HepG2 (cell line): Measurements from ENCODE around the gene GRAMD2A. TPM values are rescaled to one million over a fixed set of nuclear protein-coding genes. Genes with fewer than 3 reads are reported as not detected.

Source experiments
- ATAC-seq: fragments of 200-7000 bp; cut with Tn5 transposase; 3 replicates; pipeline ENCODE4 v1.9.1; 2020; ENCODE audit warnings: mild to moderate bottlenecking, moderate library complexity
- BruUV-seq: library from RNA; stranded (reverse); fragments of 400-500 nt; replicated peaks from 2 replicates; lab custom pipeline; 2021; lab: Mats Ljungman, UMichigan
- CTCF ChIA-PET: fragments of 300-600 bp; formaldehyde crosslinking; extraction: SDS; loops from one replicate; lab custom pipeline; 2021; ENCODE audit warnings: low total read pairs, inconsistent platforms, low intra/inter-chr PET ratio; lab: Yijun Ruan, JAX
- POLR2A ChIA-PET: fragments of 350-600 bp; sonication (Branson Sonifier 250); formaldehyde crosslinking; loops from one replicate; lab custom pipeline; 2020; ENCODE audit warnings: antibody characterized with exemption, inconsistent platforms; lab: Yijun Ruan, JAX
- DNase-seq: peaks from one replicate; pipeline ENCODE4 v3.0.0-alpha.2; 2015; ENCODE audit warnings: low spot score
- FAIRE-seq: peaks from 3 replicates; lab custom pipeline; 2011; peaks lifted over from hg19 to GRCh38; lab: Jason Lieb, UNC
- H2AFZ ChIP-seq: one replicate; pipeline ENCODE4 v1.6.1; 2011; ENCODE audit warnings: low read length, inconsistent platforms
- H3K27ac ChIP-seq: fragments of 300-600 bp; 3 replicates; pipeline ENCODE4 v1.8.0; 2011; ENCODE audit warnings: mixed run types, mild to moderate bottlenecking, mixed read lengths, low read length, inconsistent platforms; ENCODE audit not compliant: insufficient read depth; ENCODE audit errors: extremely low read length
- H3K27me3 ChIP-seq, 2 experiments: fragments of 200-600 bp in 1 of 2; 2 replicates in 1 of 2; 3 replicates in 1 of 2; pipeline versions ENCODE4 v1.6.0 to v1.8.0; 2011; ENCODE audit warnings: low read length in 2 of 2, mild to moderate bottlenecking in 2 of 2, moderate library complexity in 2 of 2, inconsistent platforms in 1 of 2; ENCODE audit not compliant: insufficient read depth in 2 of 2, control insufficient read depth in 1 of 2
- H3K36me3 ChIP-seq, 2 experiments: fragments of 200-600 bp in 1 of 2; replicated peaks in 1 of 2; 2 replicates in 1 of 2; 3 replicates in 1 of 2; pipeline versions ENCODE4 v1.5.1 to v1.8.0; 2011; ENCODE audit warnings: low read length in 2 of 2, inconsistent platforms in 1 of 2; ENCODE audit not compliant: insufficient read depth in 2 of 2, control insufficient read depth in 1 of 2
- H3K4me1 ChIP-seq: 2 replicates; pipeline ENCODE4 v1.5.1; 2012; ENCODE audit warnings: low read length, inconsistent platforms; ENCODE audit not compliant: insufficient read depth
- H3K4me2 ChIP-seq: 2 replicates; pipeline ENCODE4 v1.6.0; 2011; ENCODE audit warnings: low read depth, low read length, inconsistent platforms
- H3K4me3 ChIP-seq, 3 experiments: fragments of 200-600 bp in 1 of 3; sonication (generic), shearing (Covaris generic) in 1 of 3; replicated peaks in 1 of 3; 2 replicates each; pipeline ENCODE4 v1.5.1; 2011 to 2016; ENCODE audit warnings: low read length in 3 of 3, inconsistent platforms in 2 of 3, low read depth in 2 of 3, mild to moderate bottlenecking in 2 of 3, control low read depth in 1 of 3, mixed read lengths in 1 of 3; ENCODE audit not compliant: insufficient read depth in 1 of 3
- H3K79me2 ChIP-seq: one replicate; pipeline ENCODE4 v1.6.1; 2011; ENCODE audit warnings: low read length, inconsistent platforms; ENCODE audit not compliant: insufficient read depth
- H3K9ac ChIP-seq: 2 replicates; pipeline ENCODE4 v1.6.0; 2011; ENCODE audit warnings: mild to moderate bottlenecking, low read depth, low read length, inconsistent platforms; ENCODE audit not compliant: insufficient read depth
- H3K9me3 ChIP-seq: 2 replicates; pipeline ENCODE4 v1.5.1; 2012; ENCODE audit warnings: mild to moderate bottlenecking, low read length
- H4K20me1 ChIP-seq: 2 replicates; pipeline ENCODE4 v1.6.0; 2011; ENCODE audit warnings: inconsistent platforms, mild to moderate bottlenecking, low read length, moderate library complexity; ENCODE audit not compliant: insufficient read depth
- BRD4 ChIP-seq: sonication (generic); formaldehyde crosslinking; IDR thresholded peaks from 2 replicates; pipeline ENCODE4 v1.4.0; 2020; ENCODE audit warnings: missing genetic modification reagents
- ISL2 ChIP-seq: sonication (generic); formaldehyde crosslinking; IDR thresholded peaks from 2 replicates; pipeline ENCODE4 v1.5.0; 2020; ENCODE audit warnings: missing genetic modification reagents
- TP53 ChIP-seq: sonication (generic); formaldehyde crosslinking; conservative IDR thresholded peaks from 2 replicates; pipeline ENCODE4 v1.4.0; 2020; ENCODE audit warnings: missing genetic modification reagents
- ZNF253 ChIP-seq: sonication (generic); formaldehyde crosslinking; IDR thresholded peaks from 2 replicates; pipeline ENCODE4 v1.8.0; 2022; ENCODE audit warnings: mild to moderate bottlenecking, missing genetic modification reagents, borderline replicate concordance
- ZNF292 ChIP-seq: sonication (generic); formaldehyde crosslinking; IDR thresholded peaks from 2 replicates; pipeline ENCODE4 v1.8.1; 2022; ENCODE audit warnings: mild to moderate bottlenecking, low read depth, missing genetic modification reagents, borderline replicate concordance
- ZNF337 ChIP-seq: sonication (generic); formaldehyde crosslinking; IDR thresholded peaks from 2 replicates; pipeline ENCODE4 v1.5.1; 2020; ENCODE audit warnings: missing genetic modification reagents, low read depth, mild to moderate bottlenecking, borderline replicate concordance
- ZNF432 ChIP-seq: sonication (generic); formaldehyde crosslinking; IDR thresholded peaks from 2 replicates; pipeline ENCODE4 v1.5.0; 2020; ENCODE audit warnings: missing genetic modification reagents, mild to moderate bottlenecking, borderline replicate concordance
- ZNF550 ChIP-seq: sonication (generic); formaldehyde crosslinking; IDR thresholded peaks from 2 replicates; pipeline ENCODE4 v1.4.0; 2020; ENCODE audit warnings: mild to moderate bottlenecking, missing genetic modification reagents, borderline replicate concordance
- ZNF747 ChIP-seq: sonication (generic); formaldehyde crosslinking; IDR thresholded peaks from 2 replicates; pipeline ENCODE4 v1.8.1; 2023; ENCODE audit warnings: missing genetic modification reagents, mild to moderate bottlenecking, borderline replicate concordance
- in situ Hi-C: cut with HindIII; loops from 2 replicates; pipeline ENCODE4 v1.10.0; 2017; ENCODE audit warnings: low pct_unique_long_range_greater_than_20kb; ENCODE audit not compliant: extremely low pct_ligation_motif_present
- intact Hi-C: fragments of 100-400 bp; cut with micrococcal nuclease; formaldehyde crosslinking; loops from one replicate; pipeline ENCODE4 v1.10.0; 2022; ENCODE audit not compliant: unreplicated experiment
- polyA plus RNA-seq, 8 experiments: library from polyadenylated mRNA; depleted of rRNA in 3 of 8; stranded (reverse) in 7 of 8; unstranded in 1 of 8; fragments of >200 nt; fragmentation: Illumina TruSeq in 4 of 8; extraction: Trizol in 4 of 8; gene quantifications; 2 replicates each; pipeline versions ENCODE4 v1.2.1 to v1.2.3, GENCODE V29; 2011 to 2016; ENCODE audit warnings: low read depth in 4 of 8, missing spikeins in 1 of 8, mixed read lengths in 1 of 8; ENCODE audit not compliant: insufficient read depth in 1 of 8
- total RNA-seq, 5 experiments: library from RNA; depleted of rRNA; stranded (reverse); fragments of >200 nt; fragmentation: Illumina TruSeq; extraction: Trizol; gene quantifications; 2 replicates each; pipeline ENCODE4 v1.2.3, GENCODE V29; 2016; ENCODE audit warnings: low read depth in 1 of 5
- TF ChIP-seq, protein P1 (sequence below): sonication (generic); formaldehyde crosslinking; IDR thresholded peaks from 2 replicates; pipeline ENCODE4 v1.5.0; 2020; ENCODE audit warnings: mild to moderate bottlenecking, missing genetic modification reagents, moderate library complexity
- TF ChIP-seq, protein P2 (sequence below): sonication (generic); formaldehyde crosslinking; IDR thresholded peaks from 2 replicates; pipeline ENCODE4 v1.4.0; 2020; ENCODE audit warnings: mild to moderate bottlenecking, low read depth, missing genetic modification reagents
- TF ChIP-seq, protein P3 (sequence below): sonication (generic); formaldehyde crosslinking; IDR thresholded peaks from 2 replicates; pipeline ENCODE4 v1.4.0; 2020; ENCODE audit warnings: mild to moderate bottlenecking, missing genetic modification reagents
- TF ChIP-seq, protein P4 (sequence below): sonication (generic); formaldehyde crosslinking; IDR thresholded peaks from 2 replicates; pipeline ENCODE4; 2020; ENCODE audit warnings: missing genetic modification reagents, mild to moderate bottlenecking, borderline replicate concordance
- TF ChIP-seq, protein P5 (sequence below): sonication (generic); formaldehyde crosslinking; IDR thresholded peaks from 2 replicates; pipeline ENCODE4 v1.4.0; 2020; ENCODE audit warnings: missing genetic modification reagents, borderline replicate concordance
- TF ChIP-seq, protein P6 (sequence below): sonication (generic); formaldehyde crosslinking; IDR thresholded peaks from 2 replicates; pipeline ENCODE4 v1.5.0; 2020; ENCODE audit warnings: missing genetic modification reagents, mild to moderate bottlenecking, borderline replicate concordance

Gene GRAMD2A
- total and polyA plus RNA-seq, 2 of the 13 experiments (the other 11 are each of a cell fraction or from before 2014, with no cell fraction given): 0.04 TPM; not detected in 1

DNA sequence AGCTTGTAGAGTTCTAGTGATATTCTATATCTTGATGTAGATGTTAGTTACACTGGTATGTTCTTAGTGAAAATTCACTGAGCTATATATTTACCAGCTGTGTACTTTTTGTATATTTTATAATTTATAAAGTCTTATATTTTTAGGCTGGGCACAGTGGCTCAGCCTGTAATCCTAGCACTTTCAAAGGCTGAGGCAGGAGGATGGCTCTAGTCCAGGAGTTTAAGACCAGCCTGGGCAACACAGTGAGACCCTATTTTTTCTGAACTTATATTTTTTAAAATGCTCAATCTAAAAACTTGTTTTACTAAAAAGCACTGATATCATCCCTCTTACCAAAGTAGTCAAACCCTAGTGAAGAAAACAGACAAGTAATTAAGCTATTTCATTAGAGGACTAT lies 84.8 kb downstream of the GRAMD2A start:
- H3K4me2 ChIP-seq: no peak overlapping the region
- no peaks in the 10 kb centered on the region for H3K9me3 ChIP-seq
- DNase-seq (no peak), FAIRE-seq (no peak), ATAC-seq (no peak)
- no peaks in the 10 kb centered on the region for H3K27me3 ChIP-seq
- BruUV-seq: no TSS peak
- TF ChIP-seq ISL2 (CRISPR knock-in tag) (no peak), TP53 (CRISPR knock-in tag) (no peak), ZNF550 (CRISPR knock-in tag) (no peak), ZNF432 (CRISPR knock-in tag) (no peak), ZNF747 (no peak), BRD4 (CRISPR knock-in tag) (no peak), ZNF253 (CRISPR knock-in tag) (no peak), ZNF337 (CRISPR knock-in tag) (no peak), ZNF292 (CRISPR knock-in tag) (no peak)
- TF ChIP-seq, protein P1, sequence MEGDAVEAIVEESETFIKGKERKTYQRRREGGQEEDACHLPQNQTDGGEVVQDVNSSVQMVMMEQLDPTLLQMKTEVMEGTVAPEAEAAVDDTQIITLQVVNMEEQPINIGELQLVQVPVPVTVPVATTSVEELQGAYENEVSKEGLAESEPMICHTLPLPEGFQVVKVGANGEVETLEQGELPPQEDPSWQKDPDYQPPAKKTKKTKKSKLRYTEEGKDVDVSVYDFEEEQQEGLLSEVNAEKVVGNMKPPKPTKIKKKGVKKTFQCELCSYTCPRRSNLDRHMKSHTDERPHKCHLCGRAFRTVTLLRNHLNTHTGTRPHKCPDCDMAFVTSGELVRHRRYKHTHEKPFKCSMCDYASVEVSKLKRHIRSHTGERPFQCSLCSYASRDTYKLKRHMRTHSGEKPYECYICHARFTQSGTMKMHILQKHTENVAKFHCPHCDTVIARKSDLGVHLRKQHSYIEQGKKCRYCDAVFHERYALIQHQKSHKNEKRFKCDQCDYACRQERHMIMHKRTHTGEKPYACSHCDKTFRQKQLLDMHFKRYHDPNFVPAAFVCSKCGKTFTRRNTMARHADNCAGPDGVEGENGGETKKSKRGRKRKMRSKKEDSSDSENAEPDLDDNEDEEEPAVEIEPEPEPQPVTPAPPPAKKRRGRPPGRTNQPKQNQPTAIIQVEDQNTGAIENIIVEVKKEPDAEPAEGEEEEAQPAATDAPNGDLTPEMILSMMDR (CRISPR knock-in tag): no peak
- TF ChIP-seq, protein P2, sequence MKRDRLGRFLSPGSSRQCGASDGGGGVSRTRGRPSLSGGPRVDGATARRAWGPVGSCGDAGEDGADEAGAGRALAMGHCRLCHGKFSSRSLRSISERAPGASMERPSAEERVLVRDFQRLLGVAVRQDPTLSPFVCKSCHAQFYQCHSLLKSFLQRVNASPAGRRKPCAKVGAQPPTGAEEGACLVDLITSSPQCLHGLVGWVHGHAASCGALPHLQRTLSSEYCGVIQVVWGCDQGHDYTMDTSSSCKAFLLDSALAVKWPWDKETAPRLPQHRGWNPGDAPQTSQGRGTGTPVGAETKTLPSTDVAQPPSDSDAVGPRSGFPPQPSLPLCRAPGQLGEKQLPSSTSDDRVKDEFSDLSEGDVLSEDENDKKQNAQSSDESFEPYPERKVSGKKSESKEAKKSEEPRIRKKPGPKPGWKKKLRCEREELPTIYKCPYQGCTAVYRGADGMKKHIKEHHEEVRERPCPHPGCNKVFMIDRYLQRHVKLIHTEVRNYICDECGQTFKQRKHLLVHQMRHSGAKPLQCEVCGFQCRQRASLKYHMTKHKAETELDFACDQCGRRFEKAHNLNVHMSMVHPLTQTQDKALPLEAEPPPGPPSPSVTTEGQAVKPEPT (CRISPR knock-in tag): no peak
- TF ChIP-seq, protein P3, sequence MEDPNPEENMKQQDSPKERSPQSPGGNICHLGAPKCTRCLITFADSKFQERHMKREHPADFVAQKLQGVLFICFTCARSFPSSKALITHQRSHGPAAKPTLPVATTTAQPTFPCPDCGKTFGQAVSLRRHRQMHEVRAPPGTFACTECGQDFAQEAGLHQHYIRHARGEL (CRISPR knock-in tag): no peak
- TF ChIP-seq, protein P4, sequence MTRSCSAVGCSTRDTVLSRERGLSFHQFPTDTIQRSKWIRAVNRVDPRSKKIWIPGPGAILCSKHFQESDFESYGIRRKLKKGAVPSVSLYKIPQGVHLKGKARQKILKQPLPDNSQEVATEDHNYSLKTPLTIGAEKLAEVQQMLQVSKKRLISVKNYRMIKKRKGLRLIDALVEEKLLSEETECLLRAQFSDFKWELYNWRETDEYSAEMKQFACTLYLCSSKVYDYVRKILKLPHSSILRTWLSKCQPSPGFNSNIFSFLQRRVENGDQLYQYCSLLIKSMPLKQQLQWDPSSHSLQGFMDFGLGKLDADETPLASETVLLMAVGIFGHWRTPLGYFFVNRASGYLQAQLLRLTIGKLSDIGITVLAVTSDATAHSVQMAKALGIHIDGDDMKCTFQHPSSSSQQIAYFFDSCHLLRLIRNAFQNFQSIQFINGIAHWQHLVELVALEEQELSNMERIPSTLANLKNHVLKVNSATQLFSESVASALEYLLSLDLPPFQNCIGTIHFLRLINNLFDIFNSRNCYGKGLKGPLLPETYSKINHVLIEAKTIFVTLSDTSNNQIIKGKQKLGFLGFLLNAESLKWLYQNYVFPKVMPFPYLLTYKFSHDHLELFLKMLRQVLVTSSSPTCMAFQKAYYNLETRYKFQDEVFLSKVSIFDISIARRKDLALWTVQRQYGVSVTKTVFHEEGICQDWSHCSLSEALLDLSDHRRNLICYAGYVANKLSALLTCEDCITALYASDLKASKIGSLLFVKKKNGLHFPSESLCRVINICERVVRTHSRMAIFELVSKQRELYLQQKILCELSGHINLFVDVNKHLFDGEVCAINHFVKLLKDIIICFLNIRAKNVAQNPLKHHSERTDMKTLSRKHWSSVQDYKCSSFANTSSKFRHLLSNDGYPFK (CRISPR knock-in tag): no peak
- TF ChIP-seq, protein P5, sequence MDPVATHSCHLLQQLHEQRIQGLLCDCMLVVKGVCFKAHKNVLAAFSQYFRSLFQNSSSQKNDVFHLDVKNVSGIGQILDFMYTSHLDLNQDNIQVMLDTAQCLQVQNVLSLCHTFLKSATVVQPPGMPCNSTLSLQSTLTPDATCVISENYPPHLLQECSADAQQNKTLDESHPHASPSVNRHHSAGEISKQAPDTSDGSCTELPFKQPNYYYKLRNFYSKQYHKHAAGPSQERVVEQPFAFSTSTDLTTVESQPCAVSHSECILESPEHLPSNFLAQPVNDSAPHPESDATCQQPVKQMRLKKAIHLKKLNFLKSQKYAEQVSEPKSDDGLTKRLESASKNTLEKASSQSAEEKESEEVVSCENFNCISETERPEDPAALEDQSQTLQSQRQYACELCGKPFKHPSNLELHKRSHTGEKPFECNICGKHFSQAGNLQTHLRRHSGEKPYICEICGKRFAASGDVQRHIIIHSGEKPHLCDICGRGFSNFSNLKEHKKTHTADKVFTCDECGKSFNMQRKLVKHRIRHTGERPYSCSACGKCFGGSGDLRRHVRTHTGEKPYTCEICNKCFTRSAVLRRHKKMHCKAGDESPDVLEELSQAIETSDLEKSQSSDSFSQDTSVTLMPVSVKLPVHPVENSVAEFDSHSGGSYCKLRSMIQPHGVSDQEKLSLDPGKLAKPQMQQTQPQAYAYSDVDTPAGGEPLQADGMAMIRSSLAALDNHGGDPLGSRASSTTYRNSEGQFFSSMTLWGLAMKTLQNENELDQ (CRISPR knock-in tag): no peak
- TF ChIP-seq, protein P6, sequence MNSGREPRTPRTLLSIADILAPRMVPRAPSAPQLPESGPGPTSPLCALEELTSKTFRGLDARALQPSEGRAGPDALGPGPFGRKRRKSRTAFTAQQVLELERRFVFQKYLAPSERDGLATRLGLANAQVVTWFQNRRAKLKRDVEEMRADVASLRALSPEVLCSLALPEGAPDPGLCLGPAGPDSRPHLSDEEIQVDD (CRISPR knock-in tag): no peak
- no peak overlapping the region for H2AFZ ChIP-seq
- POLR2A ChIA-PET: no interaction called here
- in situ Hi-C loops: no loop called here
- H3K4me1 ChIP-seq: peaks cover 23% of the 10 kb centered on the region
- no peak overlapping the region for H3K9ac ChIP-seq
- H4K20me1 ChIP-seq: peaks cover 8% of the 10 kb centered on the region; the same call in 1 of the 2 replicates
- intact Hi-C loops: no loop called here
- no peak overlapping the region for H3K4me3 ChIP-seq
- no peaks in the 10 kb centered on the region for H3K36me3 ChIP-seq
- H3K79me2 ChIP-seq: peaks cover 13% of the 10 kb centered on the region
- CTCF ChIA-PET: no interaction called here
- no peak overlapping the region for H3K27ac ChIP-seq
